ENCODE data around the gene WWC2.

The WWC2 gene

DNA sequence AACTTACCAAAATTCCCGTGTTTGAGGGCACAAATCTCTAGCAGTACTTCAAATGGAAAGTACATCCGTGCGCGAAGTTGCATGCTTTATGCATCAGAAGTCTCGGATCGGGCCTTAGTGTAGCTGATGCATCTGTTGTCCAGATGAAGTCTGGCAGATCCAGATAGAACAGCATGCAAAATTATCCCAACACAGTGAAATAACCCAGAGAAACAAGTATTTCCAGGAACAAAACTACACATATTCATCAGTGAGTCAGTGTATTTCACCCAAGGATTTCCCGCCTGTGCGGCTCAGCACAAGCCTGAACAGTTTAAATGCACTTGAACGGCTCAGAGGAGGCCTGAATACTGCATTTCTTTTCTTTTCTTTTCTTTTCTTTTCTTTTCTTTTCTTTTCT is 250.6 kb downstream of the WWC2 start:
- Histone ChIP-seq H3K9ac (ENCODE audit: low read length in 2 of 2) (no peak overlapping the region), H3K4me1 (ENCODE audit: control insufficient read depth, insufficient read depth, low read length) (peaks cover 2% of the 10 kb centered on the region), H3K27ac (ENCODE audit: low read length) (no peak overlapping the region), H3K9me3 (ENCODE audit: control insufficient read depth in 2 of 2, low read length in 2 of 2) (no peaks in the 10 kb centered on the region), H3K36me3 (ENCODE audit: control insufficient read depth in 2 of 2, insufficient read depth in 2 of 2, low read length in 2 of 2) (no peaks in the 10 kb centered on the region), H3K4me3 (ENCODE audit: low read length in 2 of 2) (no peak overlapping the region), H3K27me3 (ENCODE audit: control insufficient read depth in 1 of 2, insufficient read depth in 2 of 2, low read length in 2 of 2) (peaks cover 0 to 5% of the 10 kb centered on the region in 2 donors)

- H3K27me3 ChIP-seq (ENCODE audit: control insufficient read depth in 1 of 2, insufficient read depth in 2 of 2, low read length in 2 of 2), result peaks cover 0 to 5% of the 10 kb centered on the region in 2 donors
- H3K9me3 ChIP-seq (ENCODE audit: control insufficient read depth in 2 of 2, low read length in 2 of 2), result no peaks in the 10 kb centered on the region
- H3K9ac ChIP-seq (ENCODE audit: low read length in 2 of 2), result no peak overlapping the region
- no peaks in the 10 kb centered on the region for H3K36me3 ChIP-seq (ENCODE audit: control insufficient read depth in 2 of 2, insufficient read depth in 2 of 2, low read length in 2 of 2)
- no peak overlapping the region for H3K27ac ChIP-seq (ENCODE audit: low read length)
- H3K4me1 ChIP-seq (ENCODE audit: control insufficient read depth, insufficient read depth, low read length), result peaks cover 2% of the 10 kb centered on the region
- no peak overlapping the region for H3K4me3 ChIP-seq (ENCODE audit: low read length in 2 of 2)
Measured at GRCh38 chr4:183350317-183351071, 251.4 kb downstream of the WWC2 start.

- no peaks in the 10 kb centered on the region for H3K9me3 ChIP-seq (ENCODE audit: control insufficient read depth in 2 of 2, low read length in 2 of 2)
- no peak overlapping the region for H3K9ac ChIP-seq (ENCODE audit: low read length in 2 of 2)
- H3K27ac ChIP-seq (ENCODE audit: low read length), result no peak overlapping the region
- no peaks in the 10 kb centered on the region for H3K36me3 ChIP-seq (ENCODE audit: control insufficient read depth in 2 of 2, insufficient read depth in 2 of 2, low read length in 2 of 2)
- peaks cover 0 to 5% of the 10 kb centered on the region in 2 donors for H3K27me3 ChIP-seq (ENCODE audit: control insufficient read depth in 1 of 2, insufficient read depth in 2 of 2, low read length in 2 of 2)
- no peak overlapping the region for H3K4me3 ChIP-seq (ENCODE audit: low read length in 2 of 2)
- H3K4me1 ChIP-seq (ENCODE audit: control insufficient read depth, insufficient read depth, low read length), result peaks cover 2% of the 10 kb centered on the region
Measured at GRCh38 chr4:183352546-183352945, 253.5 kb downstream of the WWC2 start.

DNA sequence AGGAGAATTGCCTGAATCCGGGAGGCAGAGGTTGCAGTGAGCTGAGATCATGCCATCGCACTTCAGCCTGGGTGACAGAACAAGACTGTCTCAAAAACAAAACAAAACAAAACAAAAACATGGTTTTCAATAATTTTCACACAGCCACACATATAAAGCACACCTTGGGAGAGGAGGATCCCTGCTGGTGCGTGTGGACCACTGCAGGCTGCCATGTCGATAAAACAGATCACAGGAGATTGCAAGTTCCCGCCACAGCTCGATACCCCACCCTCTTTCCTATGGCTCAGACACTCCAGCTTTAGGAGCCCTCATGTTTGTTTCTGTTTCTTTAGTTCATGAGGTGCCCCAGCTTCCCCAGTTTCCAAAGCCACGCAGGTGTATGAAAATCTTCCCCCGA is 254.5 kb downstream of the WWC2 start:
- Histone ChIP-seq H3K9ac (ENCODE audit: low read length in 2 of 2) (no peak overlapping the region), H3K27me3 (ENCODE audit: control insufficient read depth in 1 of 2, insufficient read depth in 2 of 2, low read length in 2 of 2) (peaks cover 0 to 3% of the 10 kb centered on the region in 2 donors), H3K36me3 (ENCODE audit: control insufficient read depth in 2 of 2, insufficient read depth in 2 of 2, low read length in 2 of 2) (no peaks in the 10 kb centered on the region), H3K27ac (ENCODE audit: low read length) (no peak overlapping the region), H3K4me3 (ENCODE audit: low read length in 2 of 2) (no peak overlapping the region), H3K9me3 (ENCODE audit: control insufficient read depth in 2 of 2, low read length in 2 of 2) (no peaks in the 10 kb centered on the region), H3K4me1 (ENCODE audit: control insufficient read depth, insufficient read depth, low read length) (peaks cover 2% of the 10 kb centered on the region)

DNA sequence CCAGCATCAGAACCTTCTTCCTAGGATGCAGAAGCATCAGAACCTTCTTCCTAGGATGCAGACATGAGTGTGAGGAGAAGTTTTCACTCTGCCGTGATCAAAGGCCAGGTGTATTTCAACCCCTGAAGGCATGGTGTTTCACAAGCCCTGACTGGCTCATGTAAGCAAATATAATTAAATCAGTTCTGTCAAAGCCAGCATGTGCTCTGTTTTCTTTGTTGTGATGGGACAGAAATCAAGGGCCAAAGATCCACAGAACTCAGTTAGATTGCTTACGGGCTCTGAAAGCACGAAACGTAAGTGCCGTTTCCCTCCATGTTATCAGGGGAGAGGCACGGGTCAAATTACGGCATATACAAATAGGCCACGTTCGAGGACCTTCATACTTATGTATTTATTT is 255.2 kb downstream of the WWC2 start:
- Histone ChIP-seq H3K4me1 (ENCODE audit: control insufficient read depth, insufficient read depth, low read length) (no peaks in the 10 kb centered on the region), H3K27ac (ENCODE audit: low read length) (no peak overlapping the region), H3K27me3 (ENCODE audit: control insufficient read depth in 1 of 2, insufficient read depth in 2 of 2, low read length in 2 of 2) (peaks cover 0 to 2% of the 10 kb centered on the region in 2 donors), H3K9me3 (ENCODE audit: control insufficient read depth in 2 of 2, low read length in 2 of 2) (no peaks in the 10 kb centered on the region), H3K4me3 (ENCODE audit: low read length in 2 of 2) (no peak overlapping the region), H3K36me3 (ENCODE audit: control insufficient read depth in 2 of 2, insufficient read depth in 2 of 2, low read length in 2 of 2) (no peaks in the 10 kb centered on the region), H3K9ac (ENCODE audit: low read length in 2 of 2) (no peak overlapping the region)

DNA sequence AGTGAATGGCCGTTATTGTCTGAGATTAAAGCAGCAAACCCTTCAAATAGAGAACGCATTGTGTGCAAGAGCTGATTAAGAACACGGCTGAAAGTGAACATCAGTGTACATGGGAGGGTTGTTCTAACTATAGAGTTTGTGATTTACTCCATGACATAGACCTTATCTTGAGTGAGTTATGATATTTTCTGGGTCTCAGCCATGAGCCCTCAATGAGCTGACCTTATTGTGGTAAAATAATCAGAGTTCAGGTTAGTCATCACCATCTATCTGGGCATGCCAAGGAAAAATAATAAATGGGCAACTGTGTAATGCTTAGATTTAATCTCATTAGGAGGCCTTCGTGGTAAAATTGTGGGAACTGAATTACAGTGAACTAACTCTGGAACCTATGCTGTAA is 256.3 kb downstream of the WWC2 start:
- H3K9ac ChIP-seq (ENCODE audit: low read length in 2 of 2), result no peak overlapping the region
- H3K36me3 ChIP-seq (ENCODE audit: control insufficient read depth in 2 of 2, insufficient read depth in 2 of 2, low read length in 2 of 2), result no peaks in the 10 kb centered on the region
- H3K27ac ChIP-seq (ENCODE audit: low read length), result no peak overlapping the region
- peaks cover 0 to 2% of the 10 kb centered on the region in 2 donors for H3K27me3 ChIP-seq (ENCODE audit: control insufficient read depth in 1 of 2, insufficient read depth in 2 of 2, low read length in 2 of 2)
- H3K4me3 ChIP-seq (ENCODE audit: low read length in 2 of 2), result no peak overlapping the region
- H3K9me3 ChIP-seq (ENCODE audit: control insufficient read depth in 2 of 2, low read length in 2 of 2), result no peaks in the 10 kb centered on the region
- no peaks in the 10 kb centered on the region for H3K4me1 ChIP-seq (ENCODE audit: control insufficient read depth, insufficient read depth, low read length)

GRCh38 chr4:183356173-183356830 is 257.2 kb downstream of the WWC2 start:
- Histone ChIP-seq H3K9me3 (ENCODE audit: control insufficient read depth in 2 of 2, low read length in 2 of 2) (no peaks in the 10 kb centered on the region), H3K36me3 (ENCODE audit: control insufficient read depth in 2 of 2, insufficient read depth in 2 of 2, low read length in 2 of 2) (no peaks in the 10 kb centered on the region), H3K27me3 (ENCODE audit: control insufficient read depth in 1 of 2, insufficient read depth in 2 of 2, low read length in 2 of 2) (no peaks in the 10 kb centered on the region), H3K9ac (ENCODE audit: low read length in 2 of 2) (no peak overlapping the region), H3K4me1 (ENCODE audit: control insufficient read depth, insufficient read depth, low read length) (no peaks in the 10 kb centered on the region), H3K27ac (ENCODE audit: low read length) (no peak overlapping the region), H3K4me3 (ENCODE audit: low read length in 2 of 2) (no peak overlapping the region)

DNA sequence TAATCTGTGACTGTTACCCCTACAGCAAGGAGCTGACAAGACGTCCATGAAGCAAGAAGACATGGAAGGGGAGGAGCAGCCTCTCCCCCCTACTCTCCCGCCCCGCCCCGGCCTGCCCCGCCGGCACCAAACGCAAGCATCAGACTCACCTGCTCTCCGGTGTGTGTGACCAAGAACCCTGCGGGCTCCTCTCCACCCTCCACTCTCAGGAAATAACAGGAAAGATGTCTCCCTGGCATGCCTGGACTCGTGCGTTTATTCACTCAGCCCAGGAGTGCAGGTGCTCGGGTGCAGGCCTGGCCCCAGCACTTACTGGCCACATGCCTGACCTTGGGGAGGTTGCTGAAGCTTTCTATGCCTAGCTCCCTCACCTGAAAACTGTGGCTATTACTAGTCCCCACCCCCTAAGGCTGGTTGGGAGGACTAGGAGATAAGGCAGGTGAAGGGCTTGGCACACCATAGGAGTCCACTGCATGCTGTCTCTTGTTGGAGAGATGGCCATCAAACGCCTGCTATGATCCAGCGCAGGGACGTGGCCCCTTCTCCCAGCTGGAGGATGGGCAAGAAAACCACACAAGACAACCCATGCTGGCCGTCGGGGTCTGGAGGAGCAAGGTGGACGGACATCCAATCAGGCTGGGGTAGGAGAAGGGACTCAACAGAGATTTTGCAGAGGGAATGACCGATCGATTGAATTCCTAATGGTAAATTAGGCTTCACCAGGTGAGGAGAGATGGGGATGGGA is 258.0 kb downstream of the WWC2 start:
- no peaks in the 10 kb centered on the region for H3K36me3 ChIP-seq (ENCODE audit: control insufficient read depth in 2 of 2, insufficient read depth in 2 of 2, low read length in 2 of 2)
- no peaks in the 10 kb centered on the region for H3K9me3 ChIP-seq (ENCODE audit: control insufficient read depth in 2 of 2, low read length in 2 of 2)
- H3K27ac ChIP-seq (ENCODE audit: low read length), result no peak overlapping the region
- no peak overlapping the region for H3K9ac ChIP-seq (ENCODE audit: low read length in 2 of 2)
- no peaks in the 10 kb centered on the region for H3K27me3 ChIP-seq (ENCODE audit: control insufficient read depth in 1 of 2, insufficient read depth in 2 of 2, low read length in 2 of 2)
- no peaks in the 10 kb centered on the region for H3K4me1 ChIP-seq (ENCODE audit: control insufficient read depth, insufficient read depth, low read length)
- H3K4me3 ChIP-seq (ENCODE audit: low read length in 2 of 2), result no peak overlapping the region

GRCh38 chr4:183358215-183358755 is 259.2 kb downstream of the WWC2 start:
- no peaks in the 10 kb centered on the region for H3K4me1 ChIP-seq (ENCODE audit: control insufficient read depth, insufficient read depth, low read length)
- no peaks in the 10 kb centered on the region for H3K9me3 ChIP-seq (ENCODE audit: control insufficient read depth in 2 of 2, low read length in 2 of 2)
- H3K4me3 ChIP-seq (ENCODE audit: low read length in 2 of 2), result no peak overlapping the region
- H3K36me3 ChIP-seq (ENCODE audit: control insufficient read depth in 2 of 2, insufficient read depth in 2 of 2, low read length in 2 of 2), result no peaks in the 10 kb centered on the region
- H3K27ac ChIP-seq (ENCODE audit: low read length), result no peak overlapping the region
- H3K9ac ChIP-seq (ENCODE audit: low read length in 2 of 2), result no peak overlapping the region
- H3K27me3 ChIP-seq (ENCODE audit: control insufficient read depth in 1 of 2, insufficient read depth in 2 of 2, low read length in 2 of 2), result no peaks in the 10 kb centered on the region

- Histone ChIP-seq H3K4me3 (ENCODE audit: low read length in 2 of 2) (no peak overlapping the region), H3K36me3 (ENCODE audit: control insufficient read depth in 2 of 2, insufficient read depth in 2 of 2, low read length in 2 of 2) (no peaks in the 10 kb centered on the region), H3K9me3 (ENCODE audit: control insufficient read depth in 2 of 2, low read length in 2 of 2) (no peaks in the 10 kb centered on the region), H3K27ac (ENCODE audit: low read length) (no peak overlapping the region), H3K27me3 (ENCODE audit: control insufficient read depth in 1 of 2, insufficient read depth in 2 of 2, low read length in 2 of 2) (no peaks in the 10 kb centered on the region), H3K4me1 (ENCODE audit: control insufficient read depth, insufficient read depth, low read length) (no peaks in the 10 kb centered on the region), H3K9ac (ENCODE audit: low read length in 2 of 2) (no peak overlapping the region)
Measured at GRCh38 chr4:183360161-183360919, 261.3 kb downstream of the WWC2 start.

Data from stomach smooth muscle (tissue), 2 donors.